ENCODE data around the gene ETFDH.

Gene ETFDH

DNA sequence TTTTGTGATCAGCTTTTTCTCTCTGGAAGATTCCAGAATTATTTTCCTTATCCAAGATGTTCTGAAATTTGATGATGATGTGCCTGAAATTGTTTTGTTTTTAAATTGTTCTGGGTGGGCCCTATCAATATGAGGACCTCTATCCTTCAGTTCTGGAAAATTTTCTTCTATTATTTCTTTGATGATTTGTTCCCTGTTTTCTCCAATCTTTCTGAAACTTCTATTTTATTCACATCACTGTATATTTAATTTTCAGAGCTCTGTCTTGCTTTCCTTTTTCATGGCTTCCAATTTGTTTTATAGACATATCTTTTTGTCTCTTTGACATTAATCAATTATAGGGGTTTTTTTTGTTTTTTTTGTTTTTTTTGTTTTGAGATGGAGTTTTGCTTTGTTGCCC, 84.5 kb downstream of the ETFDH start:
- no peak for DNase-seq

DNA sequence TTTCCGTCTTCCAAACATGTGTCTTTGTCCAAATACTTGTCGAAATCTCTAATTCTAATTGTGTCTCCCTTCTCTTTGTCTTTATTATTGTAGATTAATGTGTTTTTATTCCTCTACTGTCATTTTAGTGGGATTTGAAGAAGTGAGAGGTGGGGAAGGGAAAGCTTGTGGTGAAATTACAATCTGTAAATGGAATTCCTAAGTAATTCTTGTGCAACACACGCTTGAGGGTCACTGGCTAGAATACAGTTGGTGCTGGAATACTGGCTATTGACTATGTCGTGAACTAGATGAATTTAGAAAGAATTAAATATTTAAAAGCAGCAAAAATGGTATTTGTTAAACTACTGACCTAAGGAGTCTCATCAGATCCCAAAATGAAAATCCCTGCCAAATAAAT, 86.0 kb downstream of the ETFDH start:
- peak; percentile 63 for DNase-seq

DNA sequence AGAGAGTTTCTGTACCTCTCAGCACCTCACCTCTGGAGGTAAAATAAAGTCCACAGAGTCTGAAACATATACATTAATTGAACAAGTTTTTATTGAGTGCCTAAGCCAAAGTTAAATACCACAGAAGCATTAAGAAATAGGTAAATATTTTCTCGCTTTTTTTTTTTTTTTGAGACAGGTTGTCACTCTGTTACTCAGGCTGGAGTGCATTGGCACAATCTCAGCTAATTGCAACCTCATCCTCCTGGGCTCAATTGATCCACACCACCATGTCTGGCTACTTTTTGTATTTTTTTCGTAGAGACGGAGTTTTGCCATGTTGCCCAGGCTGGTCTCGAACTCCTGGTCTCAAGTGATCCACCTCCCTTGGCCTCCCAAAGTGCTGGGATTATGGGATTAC, 86.6 kb downstream of the ETFDH start:
- no peak for DNase-seq
